Fibroblast of skin of left quadriceps (primary cell): ENCODE data around the gene INAFM1.
A peak's percentile ranks its signal among the peaks of the same experiment; 100 is the strongest.

Source experiments
- DNase-seq, 2 experiments: peaks; one replicate each; pipeline ENCODE4 v3.0.0-alpha.2; 2013; ENCODE audit warnings: low read depth in 2 of 2

The INAFM1 gene

DNA sequence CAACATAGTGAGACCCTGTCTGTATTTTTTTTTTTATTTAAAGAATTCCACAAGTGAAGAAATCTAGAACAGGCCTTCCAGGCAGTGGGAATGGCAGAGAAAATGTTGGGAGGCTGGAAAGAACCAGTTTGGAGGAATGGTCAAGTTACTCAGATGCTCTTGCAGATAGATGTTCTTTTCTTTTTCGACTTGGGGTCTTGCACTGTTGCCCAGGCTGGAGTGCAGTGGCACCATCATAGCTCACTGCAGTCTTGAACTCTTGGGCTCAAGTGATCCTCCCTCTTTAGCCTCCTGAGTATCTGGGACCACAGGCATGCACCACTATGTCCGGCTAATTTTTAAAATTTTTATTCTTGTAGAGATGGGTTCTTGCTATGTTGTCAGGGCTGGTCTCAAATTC lies 35.6 kb downstream of the INAFM1 start:
- DNase-seq = no peak

DNA sequence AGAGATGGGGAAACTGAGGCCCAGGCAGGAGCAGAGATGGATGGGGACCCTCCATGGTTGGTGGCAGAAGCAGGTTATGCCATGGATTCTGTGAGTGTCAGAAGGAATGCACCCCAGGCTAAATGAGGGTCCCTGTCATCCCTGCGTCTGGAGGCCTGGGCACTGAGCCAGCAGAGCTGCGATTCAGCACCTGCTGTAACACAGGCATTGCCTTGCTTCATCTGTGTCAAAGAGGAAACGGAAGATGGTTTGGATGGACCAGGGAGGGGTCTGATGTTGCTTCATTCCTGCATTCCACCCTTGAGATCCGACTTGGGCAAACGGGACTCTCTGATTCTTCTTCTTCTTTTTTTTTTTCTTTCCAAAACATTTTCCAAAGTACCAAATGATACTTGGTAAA lies 36.1 kb downstream of the INAFM1 start:
- DNase-seq = no peak

DNA sequence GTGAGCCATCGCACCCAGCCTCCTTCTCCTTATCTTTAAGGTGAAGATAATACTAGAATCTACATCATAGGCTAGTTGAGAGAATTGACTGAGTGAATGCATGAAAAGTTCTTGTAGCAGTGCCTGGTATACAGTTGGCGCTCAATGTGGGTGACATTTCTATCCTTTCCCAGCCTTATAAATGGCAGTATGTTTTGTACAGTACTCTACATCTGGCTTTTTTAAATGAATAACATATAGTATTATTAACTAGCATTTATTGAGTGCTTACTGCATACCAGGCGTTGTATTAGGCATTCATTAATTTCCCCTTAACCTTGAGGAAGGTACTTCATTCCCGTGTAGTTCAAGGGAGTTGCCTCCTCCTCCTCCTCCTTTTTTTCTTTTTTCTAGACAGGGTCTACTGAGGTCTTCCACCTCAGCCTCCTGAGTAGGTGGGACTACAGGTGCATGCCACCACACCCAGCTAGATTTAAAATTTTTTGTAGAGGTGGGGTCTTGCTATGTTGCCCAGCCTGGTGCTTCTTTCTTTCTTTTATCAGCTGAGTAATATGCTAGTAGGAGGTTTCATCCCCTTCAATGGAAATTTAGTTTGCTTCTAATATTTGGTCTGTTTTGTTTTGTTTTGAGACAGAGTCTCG lies 37.8 kb downstream of the INAFM1 start:
- DNase-seq = no peak

DNA sequence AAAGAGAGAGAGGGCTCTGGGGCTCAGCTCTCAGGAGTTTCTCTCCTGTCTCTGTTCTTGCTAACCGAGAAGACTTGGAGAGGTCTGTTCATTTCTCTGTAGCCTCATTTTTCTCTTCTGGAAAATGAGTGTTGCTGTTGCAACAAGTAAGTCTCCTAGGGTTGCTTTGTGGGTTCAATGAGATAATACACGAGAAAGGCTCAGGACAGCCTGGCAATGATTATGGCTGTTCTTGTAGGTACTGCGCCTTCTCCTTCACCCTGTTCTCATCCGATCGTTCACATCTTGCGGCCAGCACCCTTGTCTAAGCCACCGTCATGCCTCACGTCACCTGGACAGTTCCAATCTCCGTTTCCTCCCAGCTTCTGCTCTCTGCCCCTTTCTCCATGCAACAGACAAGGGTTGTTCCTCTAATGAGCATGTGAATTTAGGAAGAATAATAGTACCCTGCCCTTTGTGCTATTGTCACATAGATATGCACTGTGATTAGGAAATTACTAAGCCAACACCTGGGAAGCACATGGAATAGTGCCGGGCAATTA lies 39.1 kb downstream of the INAFM1 start:
- no peak for DNase-seq

DNA sequence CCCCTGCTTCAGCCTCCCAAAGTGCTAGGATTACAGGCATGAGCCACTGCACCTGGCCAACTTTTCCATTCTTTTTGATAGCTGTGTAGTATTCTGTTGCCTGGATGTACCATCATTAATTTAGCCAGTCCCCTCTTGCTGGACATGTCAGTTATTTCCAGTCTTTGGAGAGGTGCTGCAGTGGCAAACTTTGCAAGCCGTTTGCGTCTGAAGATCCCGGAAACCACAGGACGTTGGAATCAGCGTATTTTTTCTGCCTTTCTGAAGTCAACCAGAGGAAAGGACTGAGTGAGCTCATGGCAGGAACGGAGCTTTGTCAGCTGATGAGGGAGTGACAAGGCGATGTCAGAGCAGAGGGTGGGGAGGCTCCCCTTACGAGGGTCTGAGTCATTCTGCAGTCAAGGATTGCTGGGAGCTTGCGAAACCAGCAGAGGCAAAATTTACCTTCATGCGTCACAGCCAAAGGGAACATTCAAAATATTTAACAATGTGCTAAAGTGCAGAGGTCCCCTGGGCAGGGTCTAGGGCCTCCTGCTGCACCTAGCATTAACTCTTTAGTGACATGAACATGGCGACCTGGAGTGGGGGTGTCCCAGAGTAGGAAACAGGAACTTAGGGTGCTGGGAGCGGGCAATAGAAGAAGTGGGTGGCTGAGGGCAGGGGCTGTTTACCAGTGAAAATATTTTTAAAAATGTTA lies 40.6 kb downstream of the INAFM1 start:
- DNase-seq = peak; percentile 57

DNA sequence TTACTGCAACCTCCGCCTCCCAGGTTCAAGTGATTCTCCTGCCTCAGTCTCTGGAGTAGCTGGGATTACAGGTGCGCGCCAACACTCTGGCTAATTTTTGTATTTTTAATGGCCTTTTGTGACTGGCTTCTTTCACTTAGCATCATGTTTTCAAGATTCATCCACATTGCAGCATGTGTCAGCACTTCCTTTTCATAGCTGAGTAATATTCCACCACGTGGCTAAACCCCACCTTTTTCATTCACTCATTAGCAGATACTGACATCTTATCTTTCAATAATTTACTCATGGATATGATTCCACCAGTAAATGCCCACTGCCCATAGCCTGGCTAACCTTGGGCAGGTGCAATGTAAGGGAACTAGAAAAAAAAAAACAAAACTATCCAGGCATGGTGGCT lies 41.8 kb downstream of the INAFM1 start:
- no peak for DNase-seq

DNA sequence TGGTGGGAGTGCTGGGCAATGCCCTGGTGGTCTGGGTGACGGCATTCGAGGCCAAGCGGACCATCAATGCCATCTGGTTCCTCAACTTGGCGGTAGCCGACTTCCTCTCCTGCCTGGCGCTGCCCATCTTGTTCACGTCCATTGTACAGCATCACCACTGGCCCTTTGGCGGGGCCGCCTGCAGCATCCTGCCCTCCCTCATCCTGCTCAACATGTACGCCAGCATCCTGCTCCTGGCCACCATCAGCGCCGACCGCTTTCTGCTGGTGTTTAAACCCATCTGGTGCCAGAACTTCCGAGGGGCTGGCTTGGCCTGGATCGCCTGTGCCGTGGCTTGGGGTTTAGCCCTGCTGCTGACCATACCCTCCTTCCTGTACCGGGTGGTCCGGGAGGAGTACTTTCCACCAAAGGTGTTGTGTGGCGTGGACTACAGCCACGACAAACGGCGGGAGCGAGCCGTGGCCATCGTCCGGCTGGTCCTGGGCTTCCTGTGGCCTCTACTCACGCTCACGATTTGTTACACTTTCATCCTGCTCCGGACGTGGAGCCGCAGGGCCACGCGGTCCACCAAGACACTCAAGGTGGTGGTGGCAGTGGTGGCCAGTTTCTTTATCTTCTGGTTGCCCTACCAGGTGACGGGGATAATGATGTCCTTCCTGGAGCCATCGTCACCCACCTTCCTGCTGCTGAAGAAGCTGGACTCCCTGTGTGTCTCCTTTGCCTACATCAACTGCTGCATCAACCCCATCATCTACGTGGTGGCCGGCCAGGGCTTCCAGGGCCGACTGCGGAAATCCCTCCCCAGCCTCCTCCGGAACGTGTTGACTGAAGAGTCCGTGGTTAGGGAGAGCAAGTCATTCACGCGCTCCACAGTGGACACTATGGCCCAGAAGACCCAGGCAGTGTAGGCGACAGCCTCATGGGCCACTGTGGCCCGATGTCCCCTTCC lies 45.5 kb downstream of the INAFM1 start:
- DNase-seq = no peak

DNA sequence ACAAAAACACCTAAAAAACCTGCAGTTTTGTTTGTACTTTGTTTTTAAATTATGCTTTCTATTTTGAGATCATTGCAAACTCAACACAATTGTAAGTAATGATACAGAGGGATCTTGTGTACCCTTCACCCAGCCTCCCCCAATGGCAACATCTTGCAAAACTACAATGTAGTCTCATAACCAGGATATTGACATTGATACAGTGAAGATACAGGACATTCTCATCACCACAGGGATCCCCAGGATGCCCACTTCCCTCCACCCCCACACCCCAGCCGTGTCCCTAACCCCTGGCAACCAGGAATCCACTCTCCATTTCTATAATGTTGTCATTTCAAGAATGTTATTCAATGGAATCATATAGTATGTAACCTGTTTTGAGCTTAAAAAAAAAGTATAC lies 46.9 kb downstream of the INAFM1 start:
- no peak for DNase-seq

DNA sequence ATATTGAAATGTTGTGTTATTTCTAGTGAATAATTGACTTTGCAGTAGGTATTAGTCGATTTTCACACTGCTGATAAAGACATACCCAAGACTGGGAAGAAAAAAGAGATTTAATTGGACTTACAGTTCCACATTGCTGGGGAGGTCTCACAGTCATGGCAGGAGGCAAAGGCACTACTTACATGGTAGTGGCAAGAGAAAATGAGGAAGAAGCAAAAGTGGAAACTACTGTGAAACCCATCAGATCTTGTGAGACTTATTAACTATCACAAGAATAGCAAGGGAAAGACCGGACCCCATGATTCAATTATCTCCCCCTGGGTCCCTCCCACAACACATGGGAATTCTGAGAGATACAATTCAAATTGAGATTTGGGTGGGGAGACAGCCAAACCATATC lies 47.4 kb downstream of the INAFM1 start:
- no peak for DNase-seq

DNA sequence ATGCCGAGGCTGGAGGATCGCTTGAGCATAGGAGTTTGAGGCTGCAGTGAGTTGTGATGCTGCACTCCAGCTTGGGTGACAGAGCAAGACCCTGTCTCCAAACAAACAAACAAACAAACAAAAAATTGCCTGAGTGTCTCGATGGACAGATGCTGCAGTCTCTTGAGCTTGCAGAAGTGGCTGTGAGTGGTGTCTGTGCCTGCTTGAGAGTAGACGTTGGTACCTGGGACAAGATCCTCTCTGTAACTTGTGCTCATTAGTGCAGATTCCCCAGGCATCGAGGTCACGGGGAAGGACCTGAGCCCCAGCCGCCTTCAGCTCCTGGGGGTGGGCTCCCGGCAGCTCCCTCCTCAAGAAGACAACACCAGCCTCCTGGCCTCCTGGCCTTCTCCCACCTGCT lies 48.7 kb downstream of the INAFM1 start:
- no peak for DNase-seq

DNA sequence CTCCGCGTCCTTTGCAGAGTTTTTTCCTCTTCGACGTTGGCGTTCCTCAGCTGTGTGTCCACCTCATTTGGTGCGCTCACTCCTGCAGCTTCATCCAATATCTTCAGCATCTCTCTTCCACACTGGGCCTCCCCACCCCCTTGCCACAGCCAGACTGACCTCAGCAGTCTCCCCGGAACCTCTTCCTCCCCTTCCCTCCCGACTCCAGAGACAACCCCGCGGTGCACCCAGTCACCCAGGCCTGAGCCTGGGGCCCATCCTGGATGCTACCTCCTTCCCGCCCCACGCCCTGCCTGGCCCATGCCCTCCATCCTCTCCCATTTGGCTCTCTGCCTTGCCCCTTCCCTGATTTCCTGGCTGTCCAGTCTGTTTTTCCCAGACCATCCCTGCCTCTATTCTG lies 49.2 kb downstream of the INAFM1 start:
- no peak for DNase-seq

DNA sequence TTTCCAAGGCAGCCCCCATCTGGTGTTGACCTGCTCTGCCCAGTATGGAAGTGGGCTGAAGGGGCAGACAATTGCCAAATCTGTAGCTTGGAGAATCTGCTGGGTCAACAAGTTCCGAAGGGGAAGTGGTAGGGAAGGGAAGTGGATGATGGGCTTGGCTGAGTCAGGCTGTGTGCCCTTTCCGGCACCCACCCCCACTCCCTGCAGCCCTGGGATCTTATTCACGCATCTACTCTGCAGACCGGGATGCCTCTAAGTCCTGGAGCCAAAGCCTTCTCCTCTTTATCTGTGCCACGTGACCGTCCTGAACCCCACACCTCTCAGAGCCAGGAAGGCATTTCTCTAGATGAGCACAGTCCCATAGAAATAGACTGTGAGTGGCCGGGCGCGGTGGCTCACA lies 49.8 kb downstream of the INAFM1 start:
- no peak for DNase-seq
